Fibroblast of lung (primary cell): Measurements from ENCODE around the gene RHOXF2.

Source experiments
- EZH2 ChIP-seq: IDR thresholded peaks from 2 replicates; pipeline ENCODE4 v1.5.1; 2012; ENCODE audit warnings: low read length, control low read depth, mild to moderate bottlenecking; ENCODE audit errors: missing control alignments
- TF ChIP-seq, protein P1 (sequence below), 2 donors: IDR thresholded peaks in 1 of 2; conservative IDR thresholded peaks in 1 of 2; 1 replicate in 1 of 2; 2 replicates in 1 of 2; pipeline ENCODE4 v1.5.1; 2011 to 2012; ENCODE audit warnings: low read length in 2 of 2, control low read depth in 1 of 2, inconsistent platforms in 1 of 2, low read depth in 1 of 2, mild to moderate bottlenecking in 1 of 2

GRCh38 chrX:120109378-120109777, 49.0 kb upstream of the RHOXF2 start:
- TF ChIP-seq, protein P1, sequence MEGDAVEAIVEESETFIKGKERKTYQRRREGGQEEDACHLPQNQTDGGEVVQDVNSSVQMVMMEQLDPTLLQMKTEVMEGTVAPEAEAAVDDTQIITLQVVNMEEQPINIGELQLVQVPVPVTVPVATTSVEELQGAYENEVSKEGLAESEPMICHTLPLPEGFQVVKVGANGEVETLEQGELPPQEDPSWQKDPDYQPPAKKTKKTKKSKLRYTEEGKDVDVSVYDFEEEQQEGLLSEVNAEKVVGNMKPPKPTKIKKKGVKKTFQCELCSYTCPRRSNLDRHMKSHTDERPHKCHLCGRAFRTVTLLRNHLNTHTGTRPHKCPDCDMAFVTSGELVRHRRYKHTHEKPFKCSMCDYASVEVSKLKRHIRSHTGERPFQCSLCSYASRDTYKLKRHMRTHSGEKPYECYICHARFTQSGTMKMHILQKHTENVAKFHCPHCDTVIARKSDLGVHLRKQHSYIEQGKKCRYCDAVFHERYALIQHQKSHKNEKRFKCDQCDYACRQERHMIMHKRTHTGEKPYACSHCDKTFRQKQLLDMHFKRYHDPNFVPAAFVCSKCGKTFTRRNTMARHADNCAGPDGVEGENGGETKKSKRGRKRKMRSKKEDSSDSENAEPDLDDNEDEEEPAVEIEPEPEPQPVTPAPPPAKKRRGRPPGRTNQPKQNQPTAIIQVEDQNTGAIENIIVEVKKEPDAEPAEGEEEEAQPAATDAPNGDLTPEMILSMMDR (conservative IDR thresholded peaks at IDR 0.05 in 1 of 2, IDR thresholded peaks at IDR 0.05 in 1 of 2; ENCODE audit: low read depth in 1 of 2, low read length in 2 of 2), result no peak
- TF ChIP-seq EZH2, result no peak
